ENCODE results near the gene SSB.
"Not testable (repeated sequence)": the region's sequence is repeated elsewhere in the genome, so short reads cannot be mapped to it uniquely, and the experiment has no call there.

SSB gene

GRCh38 chr2:169839954-169840746, 41.5 kb downstream of the SSB start:
- DNase-seq, result no peak

GRCh38 chr2:169840747-169841142, 42.1 kb downstream of the SSB start:
- no peak for DNase-seq

- DNase-seq, result not testable (repeated sequence)
Measured at GRCh38 chr2:169841625-169842024, 43.0 kb downstream of the SSB start.

- DNase-seq, result no peak
Measured at GRCh38 chr2:169845016-169845415, 46.3 kb downstream of the SSB start.

GRCh38 chr2:169848959-169849693, 50.5 kb downstream of the SSB start:
- DNase-seq, result peak; percentile 28

- no peak for DNase-seq
Measured at GRCh38 chr2:169849710-169850109, 51.0 kb downstream of the SSB start.

GRCh38 chr2:169853041-169853668, 54.5 kb downstream of the SSB start:
- DNase-seq, result no peak

- DNase-seq, result not testable (repeated sequence)
Measured at GRCh38 chr2:169855281-169856258, 56.9 kb downstream of the SSB start.

GRCh38 chr2:169859423-169859822, 60.8 kb downstream of the SSB start:
- DNase-seq, result no peak

GRCh38 chr2:169860149-169860548, 61.5 kb downstream of the SSB start:
- DNase-seq, result no peak

All from NCI-H510A (cell line).